ENCODE results near the gene KIAA0040. TPM values are rescaled to one million over a fixed set of nuclear protein-coding genes. Genes with fewer than 3 reads are reported as not detected.

Gene KIAA0040
- total RNA-seq, 8 experiments from 2014 or later = 0.05 to 1.3 (median 0.22) TPM

DNA sequence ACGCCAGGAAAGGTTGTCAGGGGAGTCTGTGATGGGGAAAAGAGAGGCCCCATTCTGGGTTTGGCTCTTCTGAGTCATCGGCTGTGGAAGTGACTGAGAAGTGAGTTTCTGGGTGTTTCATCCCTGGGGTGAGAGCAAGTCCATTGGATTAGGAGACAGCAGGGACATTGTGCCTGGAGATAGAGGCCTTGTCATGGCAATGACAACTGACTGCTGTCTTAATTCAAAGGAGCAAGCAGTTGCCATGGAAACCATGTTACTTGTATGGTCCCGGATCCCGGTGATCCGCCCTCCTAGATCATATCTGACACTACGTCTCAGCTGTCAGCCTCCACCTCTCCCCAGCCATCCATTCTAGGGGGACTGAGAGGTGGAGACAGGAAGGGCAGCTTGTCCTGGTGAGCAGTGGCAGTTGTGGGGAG, 34.4 kb downstream of the KIAA0040 start:
- Histone ChIP-seq H3K4me3 (no peak overlapping the region), H3K4me1 (replicated peaks in 1 of 2) (peaks cover 18 to 21% of the 10 kb centered on the region in 2 donors), H3K27ac (peak overlapping the region in 1 of 2 donors; percentile 8)
- ATAC-seq (replicated peaks in 6 of 8) = peak in 7 of 8 experiments; percentile 73 to 89 (median 82)
- in situ Hi-C loops (cut with MboI; ENCODE audit: low pct_unique_long_range_greater_than_20kb in 2 of 9, low sequenced_read_pairs in 9 of 9, unreplicated experiment in 9 of 9) = loop anchor here in 6 of 9 experiments (10.0 to 25.0 kb wide), 9 partner anchors 154 to 1729 kb away; no protein-coding TSS in a partner anchor
- WGBS, 10 experiments = 20 to 69% (median 31%) methylated on average over 1 to 6 of the region's 6 CpGs; no CpG with 5 or more reads in 2 of the 10 experiments

DNA sequence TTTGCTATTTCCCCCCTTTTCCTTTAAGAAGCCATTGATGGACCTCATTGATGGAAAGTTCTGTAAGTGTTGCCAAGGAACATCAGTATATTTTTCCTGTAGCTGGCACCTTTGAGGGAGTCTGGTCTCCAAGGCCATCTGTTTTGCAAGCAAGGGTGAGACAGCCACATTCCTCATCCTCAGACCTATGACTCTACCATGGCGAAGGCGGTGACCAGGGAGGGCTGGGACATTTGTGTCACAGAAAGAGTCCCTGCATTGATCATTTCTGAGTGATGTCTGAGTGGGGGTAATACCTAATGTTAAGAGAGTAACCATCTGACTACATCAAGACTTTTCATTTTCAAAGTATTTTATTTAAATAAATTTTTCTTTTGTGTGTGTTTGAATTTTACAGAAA, 35.4 kb downstream of the KIAA0040 start:
- Histone ChIP-seq H3K27ac (no peak overlapping the region), H3K4me1 (replicated peaks in 1 of 2) (peaks cover 19 to 21% of the 10 kb centered on the region in 2 donors), H3K4me3 (no peak overlapping the region)
- WGBS, 10 experiments = 60 to 100% (median 92%) methylated on average over 1 to 2 of the region's 2 CpGs; no CpG with 5 or more reads in 1 of the 10 experiments
- no peak for ATAC-seq (replicated peaks in 6 of 8)
- in situ Hi-C loops (cut with MboI; ENCODE audit: low pct_unique_long_range_greater_than_20kb in 2 of 9, low sequenced_read_pairs in 9 of 9, unreplicated experiment in 9 of 9) = loop anchor here in 6 of 9 experiments (10.0 to 25.0 kb wide), 9 partner anchors 155 to 1730 kb away; no protein-coding TSS in a partner anchor

DNA sequence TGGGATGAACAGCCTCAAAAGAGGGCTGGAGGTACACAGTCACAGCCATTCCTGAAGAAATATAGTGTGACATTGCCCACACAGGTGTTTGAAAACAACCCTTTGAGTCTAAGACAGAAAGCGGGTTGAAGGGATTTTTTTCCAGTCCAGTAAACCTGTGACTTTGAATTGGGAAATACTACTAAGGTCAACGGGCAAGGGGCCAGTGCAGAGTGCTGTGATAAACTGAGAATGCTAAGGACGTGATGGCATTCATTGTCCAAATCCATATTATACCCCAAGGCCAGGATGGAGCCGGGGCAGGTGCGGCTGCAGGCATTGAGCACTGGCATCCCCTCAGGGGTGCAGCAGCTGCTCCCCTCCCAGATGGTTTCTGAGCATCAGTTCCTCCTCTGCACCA, 36.6 kb downstream of the KIAA0040 start:
- ATAC-seq (replicated peaks in 6 of 8) = no peak
- in situ Hi-C loops (cut with MboI; ENCODE audit: low pct_unique_long_range_greater_than_20kb in 2 of 9, low sequenced_read_pairs in 9 of 9, unreplicated experiment in 9 of 9) = loop anchor here in 6 of 9 experiments (10.0 to 25.0 kb wide), 9 partner anchors 156 to 1731 kb away; no protein-coding TSS in a partner anchor
- 40 to 100% (median 51%) methylated on average over 2 to 5 of the region's 5 CpGs; no CpG with 5 or more reads in 2 of the 10 experiments for WGBS, 10 experiments

DNA sequence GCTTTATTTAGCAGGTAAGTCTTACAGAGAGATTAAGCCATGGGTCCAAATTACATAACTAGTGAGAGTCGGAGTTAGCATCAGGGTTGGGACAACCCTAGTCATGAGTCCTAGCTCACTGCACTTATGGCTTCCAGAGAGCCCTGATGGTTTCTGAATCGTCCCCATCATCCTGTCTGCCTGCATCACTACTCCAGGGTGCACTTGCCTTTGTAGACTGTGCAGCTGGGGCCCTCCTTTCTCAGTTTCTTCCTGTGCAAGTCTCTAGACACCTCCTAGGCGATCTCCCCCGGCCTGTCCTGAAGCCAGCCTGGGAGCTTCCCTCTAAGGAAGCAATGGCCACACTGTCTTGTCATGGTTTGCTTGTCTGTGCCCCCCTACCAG, 37.1 kb downstream of the KIAA0040 start:
- Histone ChIP-seq H3K4me3 (no peak overlapping the region), H3K4me1 (replicated peaks in 1 of 2) (peaks cover 20 to 25% of the 10 kb centered on the region in 2 donors), H3K27ac (no peak overlapping the region)
- in situ Hi-C loops (cut with MboI; ENCODE audit: low pct_unique_long_range_greater_than_20kb in 2 of 9, low sequenced_read_pairs in 9 of 9, unreplicated experiment in 9 of 9) = loop anchor here in 6 of 9 experiments (10.0 to 25.0 kb wide), 9 partner anchors 157 to 1732 kb away; no protein-coding TSS in a partner anchor
- no peak for ATAC-seq (replicated peaks in 6 of 8)
- 20 to 100% (median 85%) methylated on average over 1 to 4 of the region's 4 CpGs; no CpG with 5 or more reads in 4 of the 10 experiments for WGBS, 10 experiments

More for the DNA sequence above, 36.6 kb downstream of the KIAA0040 start:
- Histone ChIP-seq H3K27ac (no peak overlapping the region), H3K4me1 (replicated peaks in 1 of 2) (peaks cover 20 to 25% of the 10 kb centered on the region in 2 donors), H3K4me3 (no peak overlapping the region)

DNA sequence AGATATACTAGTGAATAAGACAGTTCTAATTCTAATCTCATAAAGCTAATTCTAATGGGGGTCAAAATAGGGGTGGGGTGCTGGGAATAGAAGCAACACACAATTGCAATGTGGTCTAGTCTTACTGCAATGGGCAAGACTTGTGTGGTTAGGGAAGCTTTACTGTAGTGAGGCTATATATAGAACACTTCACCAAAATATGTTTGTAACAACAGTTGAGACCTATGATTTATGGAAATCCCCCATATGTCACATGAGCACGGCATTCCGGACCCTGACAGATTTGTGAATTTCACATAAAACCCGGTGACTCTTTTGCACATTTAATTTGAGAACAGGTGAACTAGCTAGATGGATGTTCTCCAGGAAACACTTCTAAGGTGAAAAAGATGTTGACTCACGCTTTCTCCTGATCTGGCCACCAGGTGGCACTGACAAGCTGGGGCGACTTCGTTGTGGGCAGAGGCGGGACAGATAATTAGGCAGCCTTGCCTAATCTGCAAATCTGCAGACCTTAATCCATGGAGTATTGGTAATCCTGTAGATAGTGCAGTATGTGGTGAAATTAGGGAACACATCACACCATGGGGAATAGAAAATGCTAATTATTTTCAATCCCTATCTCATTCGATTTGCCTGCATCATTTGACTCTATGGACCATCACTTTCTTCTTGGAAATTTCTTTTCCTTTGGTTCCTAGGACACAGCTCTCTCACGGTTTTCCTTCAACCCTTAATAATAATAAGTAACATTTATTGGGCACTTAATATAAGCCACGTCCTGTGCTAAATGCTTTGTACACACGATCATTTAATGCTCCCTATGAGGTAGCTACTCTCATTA, 37.7 kb downstream of the KIAA0040 start:
- Histone ChIP-seq H3K4me1 (replicated peaks in 1 of 2) (peaks cover 20 to 25% of the 10 kb centered on the region in 2 donors), H3K4me3 (no peak overlapping the region), H3K27ac (no peak overlapping the region)
- in situ Hi-C loops (cut with MboI; ENCODE audit: low pct_unique_long_range_greater_than_20kb in 2 of 9, low sequenced_read_pairs in 9 of 9, unreplicated experiment in 9 of 9) = loop anchor here in 6 of 9 experiments (10.0 to 25.0 kb wide), 9 partner anchors 157 to 1732 kb away; no protein-coding TSS in a partner anchor
- ATAC-seq (replicated peaks in 6 of 8) = peak in 4 of 8 experiments; percentile 11 to 73 (median 46)
- 8 to 49% (median 37%) methylated on average over 2 to 11 of the region's 11 CpGs; no CpG with 5 or more reads in 1 of the 10 experiments for WGBS, 10 experiments

DNA sequence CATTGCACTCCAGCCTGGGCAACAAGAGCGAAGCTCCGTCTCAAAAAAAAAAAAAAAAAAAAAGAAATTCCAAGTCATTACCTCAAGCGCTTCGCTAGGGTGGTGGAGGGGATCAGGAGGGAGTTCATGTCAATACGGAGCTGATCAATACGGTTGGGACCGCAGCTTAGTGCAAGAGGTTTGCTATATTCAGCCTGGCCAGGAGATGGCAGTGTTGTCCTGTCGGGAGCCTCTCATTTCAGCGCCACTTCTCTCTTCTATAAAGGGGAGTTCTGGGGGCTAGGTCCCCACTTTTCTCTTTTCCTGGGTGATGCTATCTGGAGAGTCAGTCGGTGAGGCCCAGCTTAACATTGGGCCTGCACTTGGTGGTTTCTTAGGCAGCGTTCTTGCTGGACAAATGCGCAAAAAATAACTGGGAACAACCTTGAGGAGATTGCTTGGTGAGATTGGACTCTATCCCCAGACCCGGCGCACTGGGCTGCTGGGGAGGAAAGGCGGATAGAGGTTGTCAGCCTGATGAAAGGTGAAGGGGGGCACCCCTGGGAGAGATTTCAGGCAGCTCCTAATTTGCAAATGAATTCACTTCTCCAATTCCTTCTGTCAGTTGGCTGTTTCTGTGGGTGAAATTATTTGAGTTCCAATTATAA, 40.4 kb downstream of the KIAA0040 start:
- H3K4me1 ChIP-seq (replicated peaks in 1 of 2) = peaks cover 5 to 7% of the 10 kb centered on the region in 2 donors
- in situ Hi-C loops (cut with MboI; ENCODE audit: low pct_unique_long_range_greater_than_20kb in 2 of 9, low sequenced_read_pairs in 9 of 9, unreplicated experiment in 9 of 9) = loop anchor here in 6 of 9 experiments (10.0 to 25.0 kb wide), 9 partner anchors 160 to 1735 kb away; no protein-coding TSS in a partner anchor
- peak; percentile 64 to 91 (median 81) for ATAC-seq (replicated peaks in 6 of 8)
- no peak overlapping the region for H3K4me3 ChIP-seq
- no peak overlapping the region for H3K27ac ChIP-seq
- WGBS, 10 experiments = 0 to 25% (median 7%) methylated on average over 2 to 13 of the region's 15 CpGs; no CpG with 5 or more reads in 1 of the 10 experiments

DNA sequence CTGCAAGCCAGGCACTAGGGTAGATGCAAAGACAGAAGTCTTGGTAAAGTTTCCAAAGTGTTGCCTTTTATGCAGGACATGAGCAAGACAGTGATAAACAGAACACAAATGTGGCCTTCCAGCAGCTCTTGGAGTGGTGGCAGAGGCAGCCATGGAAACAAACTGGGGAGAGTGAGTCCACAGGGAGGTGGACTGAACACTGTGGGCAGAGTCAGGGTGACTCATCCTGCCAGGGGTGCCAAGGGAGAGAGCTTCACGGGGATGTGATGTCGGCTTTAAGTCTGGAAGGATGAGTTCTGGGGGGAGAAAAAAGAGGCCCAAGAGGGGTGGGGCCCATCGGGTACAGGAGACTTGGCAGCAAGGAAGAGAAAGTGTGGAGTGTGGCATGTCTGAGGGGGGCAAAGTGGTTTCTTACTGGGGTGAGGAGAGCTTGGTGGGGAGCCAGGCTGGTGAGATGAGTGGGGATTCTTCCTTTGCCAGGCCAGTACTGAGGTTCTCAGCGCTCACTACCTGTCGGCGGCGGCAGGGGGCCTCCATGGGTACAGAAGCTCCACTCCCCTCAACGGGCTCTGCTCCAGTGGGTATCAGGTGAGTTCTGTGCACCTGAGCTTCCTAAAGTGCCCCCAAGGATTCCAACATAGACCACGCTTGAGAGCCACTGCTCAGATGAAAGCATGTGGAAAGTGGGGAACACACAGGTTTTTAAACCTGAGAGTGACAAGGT, 41.8 kb downstream of the KIAA0040 start:
- WGBS, 10 experiments = 88 to 100% (median 96%) methylated on average over 1 to 9 of the region's 9 CpGs; no CpG with 5 or more reads in 6 of the 10 experiments
- ATAC-seq (replicated peaks in 6 of 8) = peak in 3 of 8 experiments; percentile 29 to 66 (median 51)
- no peak overlapping the region for H3K4me3 ChIP-seq
- in situ Hi-C loops (cut with MboI; ENCODE audit: low pct_unique_long_range_greater_than_20kb in 2 of 9, low sequenced_read_pairs in 9 of 9, unreplicated experiment in 9 of 9) = loop anchor here in 6 of 9 experiments (10.0 to 25.0 kb wide), 9 partner anchors 162 to 1737 kb away; no protein-coding TSS in a partner anchor
- peaks cover 9 to 10% of the 10 kb centered on the region in 2 donors for H3K4me1 ChIP-seq (replicated peaks in 1 of 2)
- H3K27ac ChIP-seq = no peak overlapping the region

DNA sequence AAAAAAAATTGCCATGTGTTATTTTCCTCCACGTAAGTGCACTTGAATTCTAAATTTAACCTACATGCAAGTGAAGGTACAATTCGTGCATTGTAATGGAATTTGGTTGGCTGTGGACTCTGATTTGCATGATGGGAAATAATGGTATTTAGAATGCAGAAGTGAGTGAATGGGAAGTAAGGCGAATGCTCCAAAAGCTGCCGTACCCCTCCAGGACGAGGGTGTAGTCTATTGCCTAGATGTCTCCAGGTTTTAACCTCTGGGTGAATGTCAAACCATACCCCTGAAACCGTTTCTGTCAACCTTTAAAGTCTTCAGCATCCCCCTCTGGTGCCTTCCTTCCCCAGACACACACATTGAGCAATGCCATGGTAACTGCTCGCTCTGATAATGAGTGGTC, 44.5 kb downstream of the KIAA0040 start:
- Histone ChIP-seq H3K27ac (no peak overlapping the region), H3K4me3 (no peak overlapping the region), H3K4me1 (replicated peaks in 1 of 2) (peaks cover 10% of the 10 kb centered on the region in 2 donors)
- in situ Hi-C loops (cut with MboI; ENCODE audit: low pct_unique_long_range_greater_than_20kb in 2 of 9, low sequenced_read_pairs in 9 of 9, unreplicated experiment in 9 of 9) = loop anchor here in 3 of 9 experiments (25.0 kb wide), 3 partner anchors 111 to 386 kb away; no protein-coding TSS in a partner anchor
- WGBS, 10 experiments = 21 to 94% (median 73%) methylated on average over 1 to 7 of the region's 7 CpGs
- ATAC-seq (replicated peaks in 6 of 8) = no peak

DNA sequence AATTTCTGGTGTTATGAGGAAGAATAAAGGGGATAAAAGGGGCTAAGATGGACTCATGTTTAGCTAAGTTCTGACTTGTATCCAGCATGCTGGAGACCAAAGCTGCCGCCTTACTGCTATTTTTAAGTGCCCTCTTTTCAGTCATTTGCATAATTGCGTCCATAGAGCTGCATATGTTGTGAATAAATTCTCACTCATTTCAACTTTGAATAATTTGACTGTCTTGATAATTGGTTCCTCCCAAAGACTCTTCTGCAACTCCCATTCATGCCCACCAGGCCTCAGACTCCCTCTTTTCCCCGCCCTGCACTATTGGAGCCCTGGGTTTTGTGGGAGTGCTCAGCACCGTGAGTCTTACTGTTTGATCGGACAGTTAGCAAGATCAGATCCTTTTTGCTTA, 45.0 kb downstream of the KIAA0040 start:
- no peak overlapping the region for H3K4me3 ChIP-seq
- 0 to 100% (median 72%) methylated on average over 1 to 5 of the region's 5 CpGs; no CpG with 5 or more reads in 1 of the 10 experiments for WGBS, 10 experiments
- H3K4me1 ChIP-seq (replicated peaks in 1 of 2) = peaks cover 10% of the 10 kb centered on the region in 2 donors
- no peak overlapping the region for H3K27ac ChIP-seq
- in situ Hi-C loops (cut with MboI; ENCODE audit: low pct_unique_long_range_greater_than_20kb in 2 of 9, low sequenced_read_pairs in 9 of 9, unreplicated experiment in 9 of 9) = loop anchor here in 3 of 9 experiments (25.0 kb wide), 3 partner anchors 110 to 385 kb away; no protein-coding TSS in a partner anchor
- peak in 2 of 8 experiments; percentile 16 to 73 for ATAC-seq (replicated peaks in 6 of 8)

DNA sequence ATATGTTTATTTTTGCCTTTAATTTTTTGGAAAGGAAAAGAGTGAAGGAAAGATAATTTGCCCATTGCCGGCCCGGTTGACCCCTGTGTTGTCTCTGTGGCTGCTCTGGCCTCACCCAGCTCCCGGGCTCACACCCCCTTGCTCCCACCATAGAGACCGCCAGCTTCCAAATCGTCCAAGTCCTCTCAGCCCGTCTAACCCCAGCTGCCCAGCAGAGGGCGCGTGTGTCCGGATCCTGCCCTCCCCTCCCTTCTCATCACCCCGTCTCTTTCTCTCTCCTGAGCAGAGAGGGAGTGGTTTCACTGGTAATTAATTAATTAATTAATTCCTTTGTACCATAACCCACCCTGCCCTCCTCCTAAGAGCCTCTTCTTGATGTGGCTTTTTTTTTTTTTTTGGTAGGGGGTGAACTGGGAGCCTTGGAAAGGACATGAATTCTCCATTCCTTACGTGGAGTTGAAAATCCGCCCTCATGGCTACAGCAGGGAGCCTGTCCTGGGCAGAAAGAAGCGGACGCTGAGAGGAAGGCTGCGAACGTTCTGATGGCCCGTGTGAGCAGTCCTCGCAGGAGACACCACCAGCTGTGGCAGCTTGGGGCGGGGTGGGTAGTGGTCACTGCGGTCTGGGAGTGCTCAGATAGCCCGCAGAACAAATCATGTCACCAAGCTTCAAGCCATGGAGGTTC, 45.9 kb downstream of the KIAA0040 start:
- H3K4me3 ChIP-seq = no peak overlapping the region
- in situ Hi-C loops (cut with MboI; ENCODE audit: low pct_unique_long_range_greater_than_20kb in 2 of 9, low sequenced_read_pairs in 9 of 9, unreplicated experiment in 9 of 9) = loop anchor here in 3 of 9 experiments (25.0 kb wide), 3 partner anchors 109 to 384 kb away; no protein-coding TSS in a partner anchor
- H3K4me1 ChIP-seq (replicated peaks in 1 of 2) = peaks cover 3 to 7% of the 10 kb centered on the region in 2 donors
- ATAC-seq (replicated peaks in 6 of 8) = peak; percentile 75 to 90 (median 88)
- no peak overlapping the region for H3K27ac ChIP-seq
- 0 to 62% (median 37%) methylated on average over 2 to 18 of the region's 21 CpGs for WGBS, 10 experiments

DNA sequence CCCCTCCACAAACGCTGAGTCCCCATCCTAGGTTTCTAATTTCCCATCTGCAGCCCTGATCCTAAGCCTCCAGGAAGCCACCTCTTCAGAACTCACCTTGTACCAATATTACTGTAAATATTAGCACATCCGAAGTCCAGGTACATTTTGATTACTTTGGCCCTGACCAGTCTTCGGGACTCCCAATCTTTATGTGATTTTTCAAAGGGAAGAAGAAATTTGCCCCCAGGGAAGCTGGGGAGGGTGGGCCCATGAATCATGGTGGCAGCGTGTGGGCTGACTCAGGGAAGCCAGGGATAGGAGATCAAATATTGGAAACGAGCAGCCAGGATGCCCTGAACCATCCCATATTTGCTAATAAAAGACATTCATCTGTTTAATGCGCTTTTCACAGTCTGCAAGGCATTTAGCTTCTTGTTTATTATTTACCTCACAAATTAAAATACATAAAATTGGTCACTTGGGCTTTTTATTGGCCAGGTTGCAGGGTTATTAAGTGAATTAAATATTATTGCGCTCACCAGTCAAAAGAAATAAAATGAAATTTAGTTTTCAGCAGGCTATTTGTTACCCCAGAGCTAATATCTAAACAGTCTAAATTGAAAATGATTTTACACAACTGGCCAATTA, 46.6 kb downstream of the KIAA0040 start:
- in situ Hi-C loops (cut with MboI; ENCODE audit: low pct_unique_long_range_greater_than_20kb in 2 of 9, low sequenced_read_pairs in 9 of 9, unreplicated experiment in 9 of 9) = loop anchor here in 3 of 9 experiments (25.0 kb wide), 3 partner anchors 109 to 384 kb away; no protein-coding TSS in a partner anchor
- Histone ChIP-seq H3K27ac (no peak overlapping the region), H3K4me1 (replicated peaks in 1 of 2) (peaks cover 3 to 7% of the 10 kb centered on the region in 2 donors), H3K4me3 (no peak overlapping the region)
- ATAC-seq (replicated peaks in 6 of 8) = peak in 3 of 8 experiments; percentile 26 to 55 (median 26)
- WGBS, 10 experiments = 20 to 83% (median 72%) methylated on average over 1 to 6 of the region's 7 CpGs

All from motor neuron (in vitro differentiated cells).